Neutrophil (primary cell): ENCODE results near the gene GTSF1L.

ENCODE experiments used
- H3K27ac ChIP-seq: fragments of 200-600 bp; sonication (generic); 2 replicates; pipeline ENCODE4 v1.5.1; 2016; ENCODE audit warnings: mild to moderate bottlenecking, moderate library complexity
- H3K27me3 ChIP-seq: fragments of 200-600 bp; sonication (generic); 2 replicates; pipeline ENCODE4 v1.6.0; 2016; ENCODE audit warnings: mild to moderate bottlenecking
- H3K36me3 ChIP-seq: fragments of 200-600 bp; sonication (generic); 2 replicates; pipeline ENCODE4 v1.5.1; 2017
- H3K4me1 ChIP-seq, 2 experiments: fragments of 200-600 bp in 1 of 2; sonication (generic) in 1 of 2; 1 replicate in 1 of 2; 2 replicates in 1 of 2; pipeline versions ENCODE4 v1.5.1 to v1.6.1; 2013 to 2016; ENCODE audit warnings: low read depth in 1 of 2, low read length in 1 of 2, mild to moderate bottlenecking in 1 of 2, moderate library complexity in 1 of 2; ENCODE audit not compliant: control insufficient read depth in 1 of 2, insufficient read depth in 1 of 2
- H3K4me3 ChIP-seq, 2 experiments: fragments of 200-600 bp in 1 of 2; sonication (generic) in 1 of 2; 1 replicate in 1 of 2; 2 replicates in 1 of 2; pipeline ENCODE4 v1.5.1; 2013 to 2016; ENCODE audit warnings: low read depth in 1 of 2, low read length in 1 of 2, mild to moderate bottlenecking in 1 of 2, moderate library complexity in 1 of 2
- H3K9me3 ChIP-seq: fragments of 200-600 bp; sonication (generic); 2 replicates; pipeline ENCODE4 v1.5.1; 2016
- TF ChIP-seq, protein P1 (sequence below): fragments of 200-600 bp; sonication (generic); IDR thresholded peaks from 2 replicates; pipeline ENCODE4 v1.5.1; 2016; ENCODE audit warnings: antibody characterized with exemption

GTSF1L gene

DNA sequence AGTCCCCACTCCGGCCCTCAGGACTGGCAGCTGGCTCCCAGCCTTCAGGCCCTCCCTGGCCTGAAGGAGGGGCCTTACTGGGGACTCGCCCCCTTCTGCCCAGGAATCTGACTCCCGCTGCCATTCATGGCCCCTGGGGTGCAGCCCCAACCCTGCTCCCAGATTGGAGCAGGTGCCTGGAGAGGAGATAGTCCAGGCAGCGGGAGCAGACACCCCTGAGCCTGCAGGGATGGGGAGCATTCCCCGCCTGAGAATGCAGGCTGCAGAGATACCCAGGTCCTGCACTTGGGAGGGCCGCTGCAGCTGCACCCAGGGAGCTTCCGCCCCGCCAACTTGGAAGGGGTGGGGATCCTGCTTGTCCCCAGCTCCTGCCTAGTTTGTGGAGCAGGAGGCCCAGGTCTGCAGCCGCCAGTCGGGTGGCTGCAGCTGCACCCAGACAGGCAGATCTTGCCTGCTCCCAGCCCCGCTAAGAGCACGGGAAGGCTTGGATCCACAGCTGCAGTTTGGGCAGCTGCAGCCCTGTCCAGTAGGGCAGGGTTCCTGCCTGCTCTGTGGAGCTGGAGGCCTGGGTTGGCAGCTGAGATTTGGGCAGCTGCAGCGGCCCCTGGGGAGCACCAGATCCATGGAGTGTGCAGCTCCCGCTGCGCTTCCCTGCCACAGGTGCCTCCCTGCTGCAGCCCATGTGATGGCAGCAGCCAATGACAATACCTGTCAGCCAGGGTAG is 5.2 kb downstream of the GTSF1L start:
- Histone ChIP-seq H3K36me3 (peaks cover 7% of the 10 kb centered on the region), H3K9me3 (no peaks in the 10 kb centered on the region), H3K27ac (no peak overlapping the region), H3K27me3 (no peaks in the 10 kb centered on the region), H3K4me1 (peaks cover 4 to 17% of the 10 kb centered on the region in 2 experiments), H3K4me3 (no peak overlapping the region)
- TF ChIP-seq, protein P1, sequence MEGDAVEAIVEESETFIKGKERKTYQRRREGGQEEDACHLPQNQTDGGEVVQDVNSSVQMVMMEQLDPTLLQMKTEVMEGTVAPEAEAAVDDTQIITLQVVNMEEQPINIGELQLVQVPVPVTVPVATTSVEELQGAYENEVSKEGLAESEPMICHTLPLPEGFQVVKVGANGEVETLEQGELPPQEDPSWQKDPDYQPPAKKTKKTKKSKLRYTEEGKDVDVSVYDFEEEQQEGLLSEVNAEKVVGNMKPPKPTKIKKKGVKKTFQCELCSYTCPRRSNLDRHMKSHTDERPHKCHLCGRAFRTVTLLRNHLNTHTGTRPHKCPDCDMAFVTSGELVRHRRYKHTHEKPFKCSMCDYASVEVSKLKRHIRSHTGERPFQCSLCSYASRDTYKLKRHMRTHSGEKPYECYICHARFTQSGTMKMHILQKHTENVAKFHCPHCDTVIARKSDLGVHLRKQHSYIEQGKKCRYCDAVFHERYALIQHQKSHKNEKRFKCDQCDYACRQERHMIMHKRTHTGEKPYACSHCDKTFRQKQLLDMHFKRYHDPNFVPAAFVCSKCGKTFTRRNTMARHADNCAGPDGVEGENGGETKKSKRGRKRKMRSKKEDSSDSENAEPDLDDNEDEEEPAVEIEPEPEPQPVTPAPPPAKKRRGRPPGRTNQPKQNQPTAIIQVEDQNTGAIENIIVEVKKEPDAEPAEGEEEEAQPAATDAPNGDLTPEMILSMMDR = no peak

DNA sequence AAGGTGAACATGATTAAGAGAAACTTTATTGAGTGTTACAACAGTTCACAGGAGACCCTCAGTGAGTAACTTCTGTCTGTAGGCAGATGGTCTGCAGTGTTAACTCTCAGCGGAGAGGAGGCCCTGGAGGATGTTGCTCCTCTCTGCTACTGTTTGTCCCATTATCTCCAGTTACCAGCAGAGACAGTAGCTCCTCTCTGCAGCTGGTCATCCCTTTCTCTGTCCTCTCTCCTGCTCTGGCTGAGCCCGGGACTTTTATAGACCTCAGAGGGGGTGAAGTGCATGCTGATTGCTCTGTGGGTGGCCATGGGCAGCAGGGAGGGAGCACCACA is 5.7 kb downstream of the GTSF1L start:
- Histone ChIP-seq H3K9me3 (no peaks in the 10 kb centered on the region), H3K4me3 (no peak overlapping the region), H3K27ac (no peak overlapping the region), H3K36me3 (peaks cover 12% of the 10 kb centered on the region), H3K4me1 (peaks cover 4 to 17% of the 10 kb centered on the region in 2 experiments), H3K27me3 (no peaks in the 10 kb centered on the region)
- TF ChIP-seq, protein P1 = no peak

DNA sequence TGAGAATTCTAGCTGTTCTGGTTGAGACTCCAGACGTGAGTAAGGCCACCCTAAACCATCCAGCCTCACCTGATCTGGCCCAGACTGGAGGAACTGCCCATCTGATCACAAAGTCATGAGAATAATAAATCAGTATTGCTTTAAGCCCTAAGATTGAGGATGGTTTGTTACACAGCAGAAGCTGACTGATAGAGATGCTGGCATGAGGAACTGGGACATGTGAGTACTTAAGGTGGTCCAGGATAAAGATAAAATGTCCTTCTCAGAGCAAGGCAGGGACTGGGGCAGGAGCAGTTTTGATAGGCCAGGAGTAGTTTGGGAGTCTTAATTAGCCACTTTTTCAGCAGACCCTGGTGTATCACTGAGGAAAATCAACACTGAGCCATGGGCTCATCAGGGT is 6.8 kb downstream of the GTSF1L start:
- Histone ChIP-seq H3K27ac (no peak overlapping the region), H3K9me3 (no peaks in the 10 kb centered on the region), H3K4me3 (no peak overlapping the region), H3K27me3 (no peaks in the 10 kb centered on the region), H3K36me3 (peaks cover 19% of the 10 kb centered on the region), H3K4me1 (peaks cover 4 to 11% of the 10 kb centered on the region in 2 experiments)
- TF ChIP-seq, protein P1 = no peak

DNA sequence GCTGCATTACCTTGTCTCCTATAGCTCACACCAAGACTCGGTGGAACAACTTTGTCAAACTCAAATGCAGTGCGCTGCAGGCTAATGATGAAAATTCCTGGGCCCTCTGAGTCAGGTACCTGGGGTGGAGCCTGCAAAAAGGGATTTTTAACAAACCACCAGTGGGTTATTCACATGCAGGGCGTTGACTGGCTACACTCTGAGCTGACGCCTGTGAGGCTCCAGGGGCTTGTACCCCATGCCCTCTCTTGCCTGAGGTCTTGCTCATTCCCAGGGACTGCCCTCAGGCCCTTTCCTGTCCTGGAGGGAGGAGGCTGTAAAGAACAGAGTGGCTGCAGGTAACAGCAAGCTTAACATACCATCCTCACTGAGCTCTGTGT is 9.2 kb downstream of the GTSF1L start:
- H3K4me1 ChIP-seq = no peaks in the 10 kb centered on the region
- H3K36me3 ChIP-seq = peaks cover 34% of the 10 kb centered on the region
- H3K27ac ChIP-seq = no peak overlapping the region
- H3K27me3 ChIP-seq = no peaks in the 10 kb centered on the region
- H3K4me3 ChIP-seq = no peak overlapping the region
- TF ChIP-seq, protein P1 = no peak
- no peaks in the 10 kb centered on the region for H3K9me3 ChIP-seq

DNA sequence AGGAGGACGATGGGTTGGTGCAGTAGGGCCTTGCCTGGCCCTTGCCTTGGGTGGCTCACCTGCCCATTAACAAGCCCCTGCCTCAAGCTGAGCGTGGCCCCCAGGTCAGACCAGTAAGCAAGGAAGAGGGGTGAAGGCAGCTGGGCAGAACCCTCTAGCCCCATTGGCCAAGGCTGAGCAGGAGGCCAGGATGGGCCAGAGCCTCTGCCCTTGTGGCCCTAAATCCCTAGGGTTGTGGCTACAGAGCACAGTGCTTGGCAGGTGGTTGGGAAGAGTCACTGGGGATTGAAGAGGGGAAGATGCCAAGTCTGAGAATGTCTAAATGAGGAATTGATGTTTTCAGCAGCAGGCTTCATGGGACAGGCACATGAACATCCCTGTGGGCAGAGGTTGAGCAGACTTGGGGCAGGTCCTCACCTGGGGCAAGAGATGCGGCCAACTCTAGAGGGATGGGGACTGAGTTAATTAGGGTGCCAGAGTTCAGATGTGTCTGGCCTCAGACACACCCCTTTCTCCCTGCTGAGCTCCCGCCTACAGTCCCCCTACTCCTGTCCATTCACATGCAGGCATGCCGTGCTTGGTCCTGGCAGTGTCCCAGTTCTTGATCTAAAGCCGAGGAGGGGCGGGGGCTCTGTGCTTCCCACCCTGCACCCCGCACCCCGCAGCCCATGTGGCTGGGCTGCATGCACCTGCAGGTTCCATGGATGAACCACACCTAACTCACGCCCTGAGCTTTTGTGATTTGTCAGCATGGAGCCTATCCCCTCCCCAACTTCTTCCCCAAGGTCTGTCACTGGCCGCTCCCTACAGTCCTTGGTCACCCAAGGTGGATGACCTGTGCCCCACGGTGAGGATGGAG is 9.8 kb downstream of the GTSF1L start:
- TF ChIP-seq, protein P1 = no peak
- Histone ChIP-seq H3K27ac (no peak overlapping the region), H3K36me3 (peaks cover 38% of the 10 kb centered on the region), H3K4me3 (no peak overlapping the region), H3K27me3 (no peaks in the 10 kb centered on the region), H3K4me1 (no peaks in the 10 kb centered on the region), H3K9me3 (no peaks in the 10 kb centered on the region)
